Right kidney (tissue), 1 donor: Measurements from ENCODE around the gene RAVER2.
"Not testable (repeated sequence)": the region's sequence is repeated elsewhere in the genome, so short reads cannot be mapped to it uniquely, and the experiment has no call there.

ENCODE experiments used
- DNase-seq: peaks from one replicate; pipeline ENCODE4 v3.0.0-alpha.2; 2016

The RAVER2 gene

GRCh38 chr1:64745986-64746940 lies 1.4 kb downstream of the RAVER2 start:
- peak; percentile 62 for DNase-seq

GRCh38 chr1:64748222-64748621 lies 3.3 kb downstream of the RAVER2 start:
- no peak for DNase-seq

GRCh38 chr1:64748706-64749105 lies 3.8 kb downstream of the RAVER2 start:
- no peak for DNase-seq

DNA sequence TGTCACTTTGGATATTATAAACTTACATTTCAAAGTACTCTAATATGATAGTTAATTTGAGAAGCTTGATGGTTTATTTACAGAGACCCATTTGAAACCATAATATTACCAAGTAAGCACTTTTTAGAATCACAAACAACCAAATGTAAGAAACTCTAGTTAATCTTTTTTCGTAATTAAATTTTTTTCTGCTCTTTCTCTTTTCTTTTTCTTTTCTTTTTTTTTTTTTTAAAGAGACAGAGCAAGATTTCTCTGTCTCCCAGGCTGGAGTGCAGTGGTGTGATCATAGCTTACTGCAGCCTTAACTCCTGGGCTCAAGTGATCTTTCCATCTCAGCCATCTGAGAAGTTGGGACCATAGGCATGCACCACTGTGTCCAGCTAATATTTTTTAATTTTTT lies 5.2 kb downstream of the RAVER2 start:
- DNase-seq: no peak

- DNase-seq: no peak
Observed at GRCh38 chr1:64750875-64751274, 6.0 kb downstream of the RAVER2 start.

DNA sequence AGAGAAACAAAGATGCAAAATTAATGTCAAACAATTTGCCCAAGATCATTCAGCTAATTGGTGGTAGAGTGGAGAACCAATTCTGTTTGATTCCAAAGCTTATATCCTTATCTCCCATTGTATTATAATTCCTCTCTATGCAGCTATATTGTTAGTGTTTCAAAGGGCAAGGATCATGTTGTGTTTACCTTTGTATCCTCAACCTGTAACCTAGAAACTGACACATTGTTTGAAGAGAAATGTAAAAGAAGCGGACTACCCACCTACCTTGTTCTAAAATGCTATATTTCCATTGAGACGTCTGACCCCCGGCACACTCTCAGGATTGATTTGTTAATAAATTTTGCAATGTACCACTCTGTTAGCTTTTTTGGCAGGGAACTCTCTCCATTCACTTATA lies 9.3 kb downstream of the RAVER2 start:
- DNase-seq: no peak

- no peak for DNase-seq
Observed at GRCh38 chr1:64755361-64755760, 10.5 kb downstream of the RAVER2 start.

DNA sequence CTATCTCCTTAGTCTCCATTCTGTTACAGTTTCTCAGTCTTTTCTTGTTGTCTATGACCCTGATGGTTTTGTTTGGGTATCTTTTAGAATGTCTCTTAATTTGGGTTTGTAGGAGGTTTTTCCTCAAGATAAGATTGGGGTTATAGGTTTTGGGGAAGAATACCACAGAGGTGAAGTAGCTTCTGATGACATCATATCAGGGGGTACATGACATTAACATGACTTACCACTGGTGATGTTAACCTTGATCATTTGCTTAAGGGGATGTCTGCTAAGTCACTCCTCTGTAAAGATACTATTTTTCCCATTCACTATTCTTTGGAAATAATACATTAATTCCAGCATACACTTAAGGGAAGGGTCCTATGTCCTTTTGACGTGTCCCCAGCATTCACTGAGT lies 11.9 kb downstream of the RAVER2 start:
- no peak for DNase-seq

GRCh38 chr1:64757213-64757612 lies 12.3 kb downstream of the RAVER2 start:
- DNase-seq: no peak

DNA sequence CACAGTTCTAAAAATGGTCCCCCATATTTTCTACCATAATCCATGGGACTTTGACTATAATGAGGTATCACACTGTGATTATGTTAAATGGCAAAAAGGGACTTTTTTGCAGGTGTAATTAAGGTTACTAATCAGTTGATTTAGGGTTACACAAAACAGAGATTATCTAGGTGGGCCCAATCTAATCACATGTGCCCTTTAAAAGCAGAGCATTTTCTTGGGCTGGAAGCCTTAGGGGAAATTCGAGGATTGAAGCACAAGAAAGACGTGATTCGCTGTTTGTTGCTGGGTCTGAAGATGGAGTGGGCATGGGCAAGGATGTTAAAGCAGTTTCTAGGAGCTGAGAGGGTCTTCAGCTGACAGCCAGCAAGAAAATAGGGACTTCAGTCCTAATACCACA lies 13.4 kb downstream of the RAVER2 start:
- DNase-seq: no peak

DNA sequence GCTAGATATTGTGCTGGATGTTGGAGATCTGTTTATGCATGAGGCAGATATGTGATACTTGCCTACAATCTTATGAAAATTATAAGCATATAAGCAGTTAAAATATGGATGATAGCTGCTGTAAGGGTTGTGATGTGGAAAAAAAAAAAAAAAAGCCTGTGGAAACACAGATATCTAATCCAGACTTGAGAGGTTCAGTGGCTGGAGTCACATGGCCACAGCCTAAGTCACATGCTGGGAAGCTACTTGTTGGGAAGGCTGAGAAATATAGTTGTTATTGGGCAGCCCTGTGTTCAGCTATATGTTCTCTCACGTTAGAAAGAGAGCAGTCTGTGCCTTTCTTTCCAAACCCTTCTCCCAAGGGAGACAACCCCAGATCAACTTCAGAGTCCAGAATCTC lies 15.1 kb downstream of the RAVER2 start:
- DNase-seq: no peak

DNA sequence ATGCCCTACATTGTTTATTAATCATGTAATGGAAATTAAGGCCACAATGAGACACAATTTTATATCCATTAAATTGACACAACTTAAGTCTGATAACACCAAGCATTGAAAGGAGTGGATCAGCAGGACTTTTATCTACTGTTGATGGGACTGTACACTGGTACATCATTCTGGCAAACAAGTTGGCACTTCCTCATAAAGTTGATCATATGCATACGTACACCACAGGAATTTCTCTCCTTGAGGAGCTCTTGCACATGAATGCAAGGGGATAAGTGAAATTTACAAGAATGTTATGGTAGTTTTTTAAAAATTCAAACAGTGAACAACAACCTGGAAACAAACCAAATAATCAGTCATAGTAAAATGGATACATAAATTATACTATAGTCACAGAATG lies 20.1 kb downstream of the RAVER2 start:
- DNase-seq: no peak

- DNase-seq: no peak
Observed at GRCh38 chr1:64765826-64766225, 21.0 kb downstream of the RAVER2 start.

GRCh38 chr1:64766429-64766828 lies 21.6 kb downstream of the RAVER2 start:
- no peak for DNase-seq

DNA sequence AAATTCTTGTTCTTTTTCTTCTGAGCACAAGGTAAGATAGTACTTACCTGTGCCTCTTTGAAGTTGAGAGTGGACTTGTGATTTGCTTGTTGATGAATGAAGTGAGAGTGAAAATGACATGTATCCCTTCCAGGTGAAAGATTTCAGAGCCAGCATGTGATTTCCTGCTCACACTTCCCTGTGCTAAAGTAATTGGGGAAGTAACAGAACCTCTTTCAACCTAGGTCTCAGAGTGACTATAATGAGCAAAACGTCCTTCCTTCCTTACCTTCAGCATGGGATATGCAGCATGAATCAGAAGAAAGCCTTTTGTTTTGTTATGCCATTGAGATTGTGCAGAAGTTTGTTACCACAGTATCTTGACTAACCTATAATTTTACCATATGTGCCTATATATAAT lies 24.6 kb downstream of the RAVER2 start:
- DNase-seq: no peak

DNA sequence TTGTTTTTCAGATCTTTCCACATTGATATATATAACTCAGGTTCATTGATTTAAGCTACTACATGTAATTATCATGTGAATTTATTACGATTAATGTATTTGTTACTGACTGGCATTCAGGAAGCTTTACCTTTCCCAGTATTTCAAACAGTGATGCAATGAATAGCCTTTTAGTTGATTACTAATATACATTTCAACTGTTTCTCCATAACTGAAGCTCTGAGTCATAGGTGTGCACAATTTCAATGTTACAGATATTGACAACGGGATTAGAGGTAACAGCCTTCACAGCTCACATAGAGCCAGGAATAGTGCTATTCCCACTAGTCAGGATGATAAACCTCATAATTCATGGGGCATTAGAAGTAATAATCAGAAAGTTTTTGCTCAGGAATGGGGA lies 25.1 kb downstream of the RAVER2 start:
- no peak for DNase-seq

DNA sequence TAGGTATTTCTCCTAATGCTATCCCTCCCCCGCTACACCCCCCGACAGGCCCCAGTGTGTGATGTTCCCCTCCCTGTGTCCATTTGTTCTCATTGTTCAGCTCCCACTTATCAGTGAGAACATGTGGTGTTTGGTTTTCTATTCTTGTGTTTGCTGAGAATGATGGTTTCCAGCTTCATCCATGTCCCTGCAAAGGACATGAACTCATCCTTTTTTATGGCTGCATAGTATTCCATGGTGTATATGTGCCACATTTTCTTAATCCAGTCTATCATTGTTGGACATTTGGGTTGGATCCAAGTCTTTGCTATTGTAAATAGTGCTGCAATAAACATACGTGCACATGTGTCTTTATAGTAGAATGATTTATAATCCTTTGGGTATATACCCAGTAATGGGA lies 28.4 kb downstream of the RAVER2 start:
- DNase-seq: not testable (repeated sequence)

DNA sequence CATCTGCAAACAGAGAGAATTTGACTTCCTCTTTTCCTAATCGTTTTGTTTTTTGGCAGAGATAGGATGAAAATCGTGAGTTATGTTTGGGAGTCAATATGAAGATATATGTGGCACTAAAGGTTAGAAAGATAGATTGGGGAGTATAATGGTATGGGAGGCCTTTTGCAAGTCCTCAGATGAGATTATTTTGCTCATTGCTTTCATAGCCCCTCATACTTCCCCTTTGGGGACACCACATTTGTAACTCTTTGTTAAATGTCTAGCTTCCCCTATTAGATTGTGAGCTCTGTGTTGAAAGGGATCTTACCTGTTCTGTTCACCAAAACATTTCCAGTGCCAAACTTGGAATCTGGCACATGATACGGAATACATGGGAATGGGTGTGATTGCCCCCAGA lies 30.2 kb downstream of the RAVER2 start:
- no peak for DNase-seq

GRCh38 chr1:64782044-64782443 lies 37.2 kb downstream of the RAVER2 start:
- DNase-seq: not testable (repeated sequence)

DNA sequence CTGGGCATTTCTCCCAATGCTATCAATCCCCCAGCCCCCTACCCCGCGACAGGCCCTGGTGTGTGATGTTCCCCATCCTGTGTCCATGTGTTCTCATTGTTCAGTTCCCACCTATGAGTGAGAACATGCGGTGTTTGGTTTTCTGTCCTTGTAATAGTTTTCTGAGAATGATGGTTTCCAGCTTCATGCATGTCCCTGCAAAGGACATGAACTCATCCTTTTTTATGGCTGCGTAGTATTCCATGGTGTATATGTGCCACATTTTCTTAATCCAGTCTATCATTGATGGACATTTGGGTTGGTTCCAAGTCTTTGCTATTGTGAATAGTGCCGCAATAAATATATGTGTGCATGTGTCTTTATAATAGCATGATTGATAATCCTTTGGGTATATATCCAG lies 38.0 kb downstream of the RAVER2 start:
- DNase-seq: not testable (repeated sequence)

DNA sequence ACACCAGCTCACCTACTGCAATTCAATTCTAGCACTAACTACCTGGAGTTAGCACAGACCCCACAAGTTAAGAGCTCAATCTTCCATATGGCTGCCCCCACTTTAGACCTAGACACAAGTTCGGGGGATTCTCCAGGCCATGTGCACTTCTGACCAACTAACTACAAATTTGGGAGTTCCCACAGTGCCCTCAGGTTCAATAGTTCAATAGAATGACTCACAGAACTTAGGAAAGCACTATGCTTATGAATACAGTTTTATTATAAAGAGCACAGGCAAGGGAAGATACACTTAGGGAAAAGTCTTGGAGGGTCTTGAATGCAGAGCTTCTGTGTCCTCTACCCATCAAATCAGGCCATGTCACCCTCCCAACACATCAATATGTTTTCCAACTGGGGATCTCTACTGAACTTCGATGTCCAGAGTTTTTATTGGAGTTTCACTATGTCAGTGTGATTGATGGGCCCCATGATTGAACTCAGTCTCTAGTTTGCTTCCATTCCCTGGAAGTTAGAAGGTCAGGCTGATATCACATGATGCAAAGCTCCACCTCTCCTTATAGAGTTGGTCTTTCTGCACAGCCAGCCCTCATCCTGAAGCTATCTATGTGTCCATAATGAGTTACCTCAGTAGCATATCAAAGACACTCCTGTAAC lies 46.1 kb downstream of the RAVER2 start:
- DNase-seq: peak; percentile 1

GRCh38 chr1:64798872-64799271 lies 54.0 kb downstream of the RAVER2 start:
- no peak for DNase-seq

DNA sequence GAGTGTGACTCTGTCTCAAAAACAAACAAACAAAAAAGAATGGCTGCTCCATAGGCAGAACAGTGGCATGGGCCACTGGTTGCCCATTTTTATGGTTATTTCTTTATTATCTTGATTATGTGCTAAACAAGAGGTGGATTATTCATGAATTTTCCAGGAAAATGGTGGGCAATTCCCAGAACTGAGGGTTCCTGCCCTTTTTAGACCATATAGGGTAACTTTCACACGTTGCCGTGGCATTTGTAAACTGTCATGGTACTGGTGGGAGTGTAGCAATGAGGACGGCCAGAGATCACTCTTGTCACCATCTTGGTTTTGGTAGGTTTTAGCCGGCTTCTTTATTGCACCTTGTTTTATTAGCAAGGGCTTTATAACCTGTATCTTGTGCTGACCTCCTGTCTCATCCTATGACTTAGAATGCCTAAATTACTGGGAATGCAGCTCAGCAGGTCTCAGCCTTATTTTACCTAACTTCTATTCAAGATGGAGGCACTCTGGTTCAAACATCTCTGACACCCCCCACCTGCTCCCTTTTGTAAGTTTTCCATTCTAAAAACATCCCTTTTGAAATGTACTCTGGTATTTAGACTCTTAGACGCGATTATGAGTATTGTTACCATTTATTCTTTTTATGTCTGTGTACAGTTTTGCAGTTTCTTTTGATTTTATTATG lies 57.1 kb downstream of the RAVER2 start:
- DNase-seq: no peak
